K562 (cell line): ENCODE measurements around the gene PPM1N. TPM values are rescaled to one million over a fixed set of nuclear protein-coding genes. Genes with fewer than 3 reads are reported as not detected.

ENCODE experiments used
- ATAC-seq: fragments of 200-7000 bp; cut with Tn5 transposase; 3 replicates; pipeline ENCODE4 v1.9.1; 2020; ENCODE audit warnings: moderate library complexity
- BruUV-seq: library from RNA; stranded (reverse); fragments of 400-500 nt; replicated peaks from 2 replicates; lab custom pipeline; 2021; lab: Mats Ljungman, UMichigan
- CTCF ChIA-PET: fragments of 300-600 bp; formaldehyde crosslinking; extraction: SDS; loops from one replicate; lab custom pipeline; 2021; ENCODE audit warnings: low intra/inter-chr PET ratio; lab: Yijun Ruan, JAX
- POLR2A ChIA-PET: fragments of 300-600, 350-650 bp; sonication (Branson Sonifier 250); formaldehyde crosslinking; extraction: SDS; loops from one replicate; lab custom pipeline; 2021; ENCODE audit warnings: antibody characterized with exemption, inconsistent platforms; lab: Yijun Ruan, JAX
- DNase-seq, 4 experiments: peaks; one replicate each; pipeline versions ENCODE4 v3.0.0 to v3.0.0-alpha.2; 2011 to 2018; ENCODE audit warnings: low spot score in 3 of 4, mixed read lengths in 3 of 4; ENCODE audit errors: extremely low read depth in 1 of 4
- FAIRE-seq: peaks from 2 replicates; lab custom pipeline; 2011; peaks lifted over from hg19 to GRCh38; lab: Jason Lieb, UNC
- H2AFZ ChIP-seq: 2 replicates; pipeline ENCODE4 v1.6.0; 2011; ENCODE audit warnings: low read depth, low read length, control low read depth, inconsistent platforms
- H3K27ac ChIP-seq: fragments of 200-600 bp; 3 replicates; pipeline ENCODE4 v1.8.0; 2011; ENCODE audit warnings: low read depth, mild to moderate bottlenecking, control low read depth, inconsistent platforms, low read length, moderate library complexity, mixed read lengths; ENCODE audit errors: extremely low read depth
- H3K27me3 ChIP-seq, 2 experiments: fragments of 300-600 bp in 1 of 2; 2 replicates in 1 of 2; 3 replicates in 1 of 2; pipeline versions ENCODE4 v1.6.0 to v1.8.0; 2011; ENCODE audit warnings: inconsistent platforms in 2 of 2, low read length in 2 of 2, mild to moderate bottlenecking in 1 of 2, mixed read lengths in 1 of 2, moderate library complexity in 1 of 2; ENCODE audit not compliant: control insufficient read depth in 2 of 2, insufficient read depth in 2 of 2
- H3K36me3 ChIP-seq: fragments of 300-600 bp; 3 replicates; pipeline ENCODE4 v1.8.0; 2011; ENCODE audit warnings: mild to moderate bottlenecking, low read length, inconsistent platforms; ENCODE audit not compliant: control insufficient read depth, insufficient read depth
- H3K4me1 ChIP-seq, 2 experiments: fragments of 200-600 bp in 1 of 2; replicated peaks in 1 of 2; 2 replicates in 1 of 2; 3 replicates in 1 of 2; pipeline versions ENCODE4 v1.5.1 to v1.8.0; 2011; ENCODE audit warnings: inconsistent platforms in 2 of 2, low read length in 2 of 2, mild to moderate bottlenecking in 1 of 2, mixed read lengths in 1 of 2, moderate library complexity in 1 of 2; ENCODE audit not compliant: control insufficient read depth in 2 of 2, insufficient read depth in 2 of 2
- H3K4me2 ChIP-seq: 2 replicates; pipeline ENCODE4 v1.6.1; 2011; ENCODE audit warnings: low read length, control low read depth, inconsistent platforms, mixed read lengths; ENCODE audit not compliant: insufficient read depth
- H3K4me3 ChIP-seq: fragments of 200-600 bp; sonication (generic), shearing (Covaris generic); 2 replicates; pipeline ENCODE4 v1.5.1; 2016; ENCODE audit warnings: control low read depth, inconsistent platforms
- H3K79me2 ChIP-seq: fragments of 200-600 bp; 3 replicates; pipeline ENCODE4 v1.8.0; 2011; ENCODE audit warnings: low read length, inconsistent platforms; ENCODE audit not compliant: control insufficient read depth, insufficient read depth
- H3K9ac ChIP-seq, 2 experiments: 2 replicates each; pipeline versions ENCODE4 v1.6.0 to v1.6.1; 2011; ENCODE audit warnings: low read depth in 2 of 2, low read length in 2 of 2, control low read depth in 1 of 2, inconsistent platforms in 1 of 2, mild to moderate bottlenecking in 1 of 2, mixed read lengths in 1 of 2; ENCODE audit not compliant: insufficient read depth in 1 of 2
- H3K9me1 ChIP-seq: one replicate; pipeline ENCODE4 v1.6.0; 2011; ENCODE audit warnings: inconsistent platforms, mild to moderate bottlenecking, low read length, moderate library complexity; ENCODE audit not compliant: control insufficient read depth, insufficient read depth
- H3K9me3 ChIP-seq: replicated peaks from 2 replicates; pipeline ENCODE4 v1.5.1; 2011; ENCODE audit warnings: low read depth, low read length, inconsistent platforms; ENCODE audit not compliant: control insufficient read depth, insufficient read depth
- H4K20me1 ChIP-seq: replicated peaks from 2 replicates; pipeline ENCODE4 v1.6.1; 2011; ENCODE audit warnings: low read length, inconsistent platforms, mixed read lengths; ENCODE audit not compliant: control insufficient read depth, insufficient read depth
- ARID2 ChIP-seq: fragments of 450-650 bp; IDR thresholded peaks from 2 replicates; pipeline ENCODE4 v1.6.1; 2017; ENCODE audit warnings: antibody characterized with exemption, mild to moderate bottlenecking
- ATF6 ChIP-seq: sonication (generic); formaldehyde crosslinking; IDR thresholded peaks from 2 replicates; pipeline ENCODE4 v1.4.0; 2020; ENCODE audit warnings: mild to moderate bottlenecking, missing genetic modification reagents
- CLOCK ChIP-seq: fragments of 250-450 bp; sonication (Bioruptor Pico); IDR thresholded peaks from 2 replicates; pipeline ENCODE4 v1.4.0; 2020; ENCODE audit warnings: mild to moderate bottlenecking, moderate library complexity, borderline replicate concordance
- E4F1 ChIP-seq: fragments of 250-450 bp; sonication (Bioruptor Pico); IDR thresholded peaks from 2 replicates; pipeline ENCODE4 v1.5.0; 2021; ENCODE audit warnings: mild to moderate bottlenecking, borderline replicate concordance
- JUND ChIP-seq, 2 experiments: IDR thresholded peaks; 2 replicates in 1 of 2; 3 replicates in 1 of 2; pipeline ENCODE4 v1.6.1; 2011; ENCODE audit warnings: borderline replicate concordance in 2 of 2, low read depth in 2 of 2, low read length in 2 of 2, improper control_type of control experiment in 1 of 2, missing biosample characterization in 1 of 2, missing genetic modification characterization in 1 of 2, missing genetic modification reagents in 1 of 2
- KHSRP ChIP-seq: fragments of 450-650 bp; IDR thresholded peaks from 2 replicates; pipeline ENCODE4 v1.6.1; 2017
- LARP7 ChIP-seq: fragments of 450-650 bp; IDR thresholded peaks from 2 replicates; pipeline ENCODE4 v1.6.1; 2016
- MTA1 ChIP-seq: fragments of 450-650 bp; IDR thresholded peaks from 2 replicates; pipeline ENCODE4 v1.6.1; 2017; ENCODE audit warnings: borderline replicate concordance
- PATZ1 ChIP-seq: fragments of 250-450 bp; sonication (Bioruptor Pico); IDR thresholded peaks from 2 replicates; pipeline ENCODE4 v1.5.0; 2020; ENCODE audit warnings: mild to moderate bottlenecking, borderline replicate concordance
- TBL1XR1 ChIP-seq, 2 experiments: IDR thresholded peaks; 2 replicates each; pipeline ENCODE4 v1.6.1; 2012; ENCODE audit warnings: improper control_type of control experiment in 2 of 2, low read length in 2 of 2, mild to moderate bottlenecking in 1 of 2
- ZFPM2 ChIP-seq: fragments of 250-450 bp; sonication (Bioruptor Pico); IDR thresholded peaks from 2 replicates; pipeline ENCODE4 v1.5.1; 2022; ENCODE audit warnings: mild to moderate bottlenecking
- WGBS: fragments of 100-300 bp; shearing (Covaris generic); methylation state at CpG from one replicate; pipeline ENCODE4 v1.1.6; 2016; ENCODE audit warnings: low coverage, mixed read lengths; ENCODE audit not compliant: insufficient coverage; ENCODE audit errors: missing lambda C conversion rate; 5-methylcytosine and 5-hydroxymethylcytosine counted together
- in situ Hi-C: fragments of 300-500 bp; cut with MboI; formaldehyde crosslinking; loops from 4 replicates; pipeline ENCODE4 v1.15.0; 2018; ENCODE audit warnings: inconsistent platforms, mixed read lengths
- intact Hi-C: fragments of 100-400 bp; cut with micrococcal nuclease; formaldehyde crosslinking; loops from 2 replicates; pipeline ENCODE4 v1.14.2; 2022
- polyA plus RNA-seq, 8 experiments: library from polyadenylated mRNA; depleted of rRNA in 4 of 8; stranded (reverse) in 5 of 8; unstranded in 3 of 8; fragments of >200 nt; fragmentation: Nextera tagmentation in 2 of 8; fragmentation: Illumina TruSeq in 1 of 8; extraction: Ambion mirVana in 2 of 8; extraction: Trizol in 1 of 8; gene quantifications; 2 replicates each; pipeline versions ENCODE4 v1.2.1 to v1.2.3, GENCODE V29; 2011 to 2014; ENCODE audit warnings: inconsistent platforms in 1 of 8, missing spikeins in 1 of 8
- total RNA-seq, 7 experiments: library from RNA; depleted of rRNA in 6 of 7; stranded (reverse); fragments of >200 nt in 6 of 7; fragmentation: Illumina TruSeq in 2 of 7; extraction: Trizol in 2 of 7; gene quantifications; 2 replicates each; pipeline versions ENCODE4 v1.2.1 to v1.2.3, GENCODE V29; 2011 to 2021; ENCODE audit warnings: low replicate concordance in 1 of 7

PPM1N gene
- total and polyA plus RNA-seq, 9 of the 15 experiments (the other 6 are each of a cell fraction or from before 2014, with no cell fraction given), result 4.5 to 15.6 (median 8.7) TPM

- Histone ChIP-seq H3K27me3 (no peaks in the 10 kb centered on the region), H2AFZ (no peak overlapping the region), H3K4me3 (no peak overlapping the region), H3K4me2 (peak overlapping the region; percentile 7; the same call in 1 of the 2 replicates), H3K9me1 (peaks cover 5% of the 10 kb centered on the region), H3K36me3 (peaks cover 52% of the 10 kb centered on the region), H3K4me1 (peaks cover 3 to 21% of the 10 kb centered on the region in 2 experiments; a peak in 3 of 5 replicates), H3K27ac (peak overlapping the region; percentile 42; the same call in 2 of the 3 replicates), H3K9ac (peak overlapping the region in 1 of 2 experiments; percentile 37; a peak in 2 of 4 replicates), H3K9me3 (peaks cover 1% of the 10 kb centered on the region; the same call in 1 of the 2 replicates), H3K79me2 (no peaks in the 10 kb centered on the region), H4K20me1 (peaks cover 10% of the 10 kb centered on the region)
- ChIA-PET POLR2A (interaction anchor here (0.6 to 1.4 kb wide), 4 partner anchors 11 to 143 kb away, joined by 3 read pairs; no protein-coding TSS in a partner anchor), CTCF (no interaction called here)
- ATAC-seq (peak; percentile 52), DNase-seq (peak; percentile 44 to 74 (median 58)), FAIRE-seq (peak; percentile 51)
- 58% methylated on average over 13 of the region's 17 CpGs for WGBS
- BruUV-seq, result no TSS peak
- intact Hi-C loops, result no loop called here
- in situ Hi-C loops, result no loop called here
- TF ChIP-seq LARP7 (no peak), JUND (IDR thresholded peaks at IDR 0.05; ENCODE audit: borderline replicate concordance, low read depth, low read length) (peak; percentile 73), JUND (tag; IDR thresholded peaks at IDR 0.05; ENCODE audit: borderline replicate concordance, low read depth, low read length) (peak; percentile 47; the same call in 1 of the 3 replicates), PATZ1 (CRISPR knock-in tag) (no peak), ATF6 (no peak), ARID2 (no peak), CLOCK (no peak), ZFPM2 (no peak), MTA1 (0 out of 2 replicates have a peak, but pooled peaks have one; percentile 26), KHSRP (no peak), E4F1 (CRISPR knock-in tag) (no peak), TBL1XR1 (IDR thresholded peaks at IDR 0.05; ENCODE audit: low read length in 2 of 2) (no peak)
Observed at GRCh38 chr19:45528149-45528743, 30.0 kb downstream of the PPM1N start.
